IMR-90 (cell line): ENCODE results near the gene ATP5PB. TPM values are rescaled to one million over a fixed set of nuclear protein-coding genes. Genes with fewer than 3 reads are reported as not detected.

Source experiments
- ATAC-seq: fragments of 200-7000 bp; cut with Tn5 transposase; 2 replicates; pipeline ENCODE4 v1.9.1; 2020; ENCODE audit warnings: low read depth, mild to moderate bottlenecking, moderate library complexity
- BruUV-seq: library from RNA; stranded (reverse); fragments of 400-500 nt; replicated peaks from 2 replicates; lab custom pipeline; 2021; lab: Mats Ljungman, UMichigan
- CTCF ChIA-PET: fragments of 300-600 bp; formaldehyde crosslinking; extraction: SDS; loops from one replicate; lab custom pipeline; 2021; ENCODE audit warnings: antibody characterized with exemption; lab: Yijun Ruan, JAX
- POLR2A ChIA-PET: fragments of 300-600 bp; sonication (Branson Sonifier 250); formaldehyde crosslinking; loops from one replicate; lab custom pipeline; 2022; ENCODE audit warnings: antibody characterized with exemption; ENCODE audit not compliant: unreplicated experiment; lab: Charles Lee
- DNase-seq: peaks from one replicate; pipeline ENCODE4 v3.0.0; 2013
- H2AFZ ChIP-seq: replicated peaks from 2 replicates; pipeline ENCODE3; 2013; ENCODE audit warnings: low read length, mild to moderate bottlenecking; ENCODE audit not compliant: poor library complexity
- H2AK5ac ChIP-seq: 2 replicates; pipeline ENCODE4 v1.6.1; 2013; ENCODE audit warnings: low read depth, low read length, inconsistent platforms
- H2AK9ac ChIP-seq: replicated peaks from 2 replicates; pipeline ENCODE3; 2013; ENCODE audit warnings: mild to moderate bottlenecking, low read depth, low read length, moderate library complexity; ENCODE audit not compliant: poor library complexity
- H2BK120ac ChIP-seq: 2 replicates; pipeline ENCODE4 v1.6.1; 2013; ENCODE audit warnings: low read depth, low read length, inconsistent platforms
- H2BK15ac ChIP-seq: 3 replicates; pipeline ENCODE4 v1.6.1; 2013; ENCODE audit warnings: low read depth, low read length, inconsistent platforms
- H2BK20ac ChIP-seq: 2 replicates; pipeline ENCODE4 v1.6.1; 2013; ENCODE audit warnings: low read depth, mild to moderate bottlenecking, inconsistent platforms, low read length, moderate library complexity
- H2BK5ac ChIP-seq: 2 replicates; pipeline ENCODE4 v1.6.1; 2013; ENCODE audit warnings: mild to moderate bottlenecking, low read depth, low read length, inconsistent platforms; ENCODE audit not compliant: poor library complexity, severe bottlenecking
- H3K14ac ChIP-seq: replicated peaks from 2 replicates; pipeline ENCODE4 v1.6.1; 2013; ENCODE audit warnings: low read depth, low read length, inconsistent platforms
- H3K18ac ChIP-seq: 2 replicates; pipeline ENCODE4 v1.6.1; 2013; ENCODE audit warnings: low read depth, low read length, control low read depth
- H3K23ac ChIP-seq: 2 replicates; pipeline ENCODE4 v1.6.1; 2013; ENCODE audit warnings: low read depth, low read length, inconsistent platforms
- H3K27ac ChIP-seq: 2 replicates; pipeline ENCODE4 v1.5.1; 2013; ENCODE audit warnings: mild to moderate bottlenecking, control low read depth, low read length; ENCODE audit not compliant: insufficient read depth
- H3K27me3 ChIP-seq: 2 replicates; pipeline ENCODE4 v1.6.1; 2013; ENCODE audit warnings: low read length; ENCODE audit not compliant: control insufficient read depth, insufficient read depth
- H3K36me3 ChIP-seq: 2 replicates; pipeline ENCODE4 v1.6.1; 2013; ENCODE audit warnings: low read length, mixed read lengths; ENCODE audit not compliant: control insufficient read depth, insufficient read depth
- H3K4ac ChIP-seq: 2 replicates; pipeline ENCODE4 v1.6.1; 2013; ENCODE audit warnings: low read depth, low read length, inconsistent platforms
- H3K4me1 ChIP-seq: 2 replicates; pipeline ENCODE4 v1.6.1; 2013; ENCODE audit warnings: low read length, mixed read lengths; ENCODE audit not compliant: control insufficient read depth, insufficient read depth
- H3K4me2 ChIP-seq: 2 replicates; pipeline ENCODE4 v1.6.1; 2013; ENCODE audit warnings: low read depth, mild to moderate bottlenecking, control low read depth, low read length, moderate library complexity
- H3K4me3 ChIP-seq: 2 replicates; pipeline ENCODE4 v1.5.1; 2013; ENCODE audit warnings: low read depth, mild to moderate bottlenecking, control low read depth, low read length, moderate library complexity; ENCODE audit not compliant: insufficient read depth
- H3K56ac ChIP-seq: 2 replicates; pipeline ENCODE4 v1.6.1; 2013; ENCODE audit warnings: low read length, inconsistent platforms; ENCODE audit not compliant: insufficient read depth; ENCODE audit errors: extremely low read depth
- H3K79me1 ChIP-seq, 2 experiments: 2 replicates each; pipeline ENCODE4 v1.6.1; 2013; ENCODE audit warnings: low read length in 2 of 2, inconsistent platforms in 1 of 2, low read depth in 1 of 2
- H3K9ac ChIP-seq: 2 replicates; pipeline ENCODE4 v1.6.1; 2013; ENCODE audit warnings: low read depth, low read length, control low read depth
- H3K9me1 ChIP-seq: 2 replicates; pipeline ENCODE4 v1.6.1; 2013; ENCODE audit warnings: low read length, inconsistent platforms; ENCODE audit not compliant: insufficient read depth
- H3K9me3 ChIP-seq: 2 replicates; pipeline ENCODE4 v1.6.1; 2013; ENCODE audit warnings: low read length; ENCODE audit not compliant: control insufficient read depth, insufficient read depth
- H4K20me1 ChIP-seq: 2 replicates; pipeline ENCODE4 v1.6.1; 2013; ENCODE audit warnings: low read length, inconsistent platforms; ENCODE audit not compliant: insufficient read depth
- H4K5ac ChIP-seq: 2 replicates; pipeline ENCODE4 v1.6.1; 2013; ENCODE audit warnings: mild to moderate bottlenecking, low read depth, low read length, control low read depth
- H4K8ac ChIP-seq, 2 experiments: 2 replicates each; pipeline ENCODE4 v1.6.1; 2013; ENCODE audit warnings: low read depth in 2 of 2, low read length in 2 of 2, control low read depth in 1 of 2, inconsistent platforms in 1 of 2
- H4K91ac ChIP-seq: 2 replicates; pipeline ENCODE4 v1.6.1; 2013; ENCODE audit warnings: low read depth, low read length, inconsistent platforms; ENCODE audit not compliant: insufficient read depth
- BHLHE40 ChIP-seq: fragments of 150-350 bp; IDR thresholded peaks from 2 replicates; pipeline ENCODE4 v1.6.1; 2016; ENCODE audit warnings: mild to moderate bottlenecking, low read depth, low read length
- MAFK ChIP-seq: IDR thresholded peaks from 2 replicates; pipeline ENCODE4 v1.6.1; 2012; ENCODE audit warnings: low read depth, low read length, improper control_type of control experiment
- MXI1 ChIP-seq: IDR thresholded peaks from 2 replicates; pipeline ENCODE4 v1.6.1; 2012; ENCODE audit warnings: low read depth, mild to moderate bottlenecking, low read length, moderate library complexity, borderline replicate concordance
- POLR2A ChIP-seq: IDR thresholded peaks from 2 replicates; pipeline ENCODE4 v1.6.1; 2012; ENCODE audit warnings: mild to moderate bottlenecking, low read depth, low read length
- RAD21 ChIP-seq: IDR thresholded peaks from 2 replicates; pipeline ENCODE4 v1.6.1; 2012; ENCODE audit warnings: low read length, improper control_type of control experiment
- RCOR1 ChIP-seq: IDR thresholded peaks from 2 replicates; pipeline ENCODE4 v1.6.1; 2012; ENCODE audit warnings: mild to moderate bottlenecking, low read length, improper control_type of control experiment; ENCODE audit not compliant: insufficient replicate concordance
- RFX5 ChIP-seq: IDR thresholded peaks from 2 replicates; pipeline ENCODE4 v1.8.0; 2012; ENCODE audit warnings: low read depth, mild to moderate bottlenecking, low read length, moderate library complexity
- SMC3 ChIP-seq: fragments of 150-350 bp; IDR thresholded peaks from 2 replicates; pipeline ENCODE4 v1.6.1; 2016; ENCODE audit warnings: low read depth, mild to moderate bottlenecking, antibody characterized with exemption, low read length, moderate library complexity
- WGBS, 2 experiments: methylation state at CpG; one replicate each; pipeline versions ENCODE4 v1.1.5 to v1.1.7; 2013; ENCODE audit warnings: missing lambda C conversion rate in 2 of 2; ENCODE audit not compliant: insufficient read length in 1 of 2; ENCODE audit errors: extremely low coverage in 2 of 2; 5-methylcytosine and 5-hydroxymethylcytosine counted together
- dilution Hi-C: fragments of 300-500 bp; cut with HindIII; formaldehyde crosslinking; loops from one replicate; pipeline ENCODE4 v1.14.3; 2018; ENCODE audit warnings: low sequenced_read_pairs; ENCODE audit not compliant: unreplicated experiment
- in situ Hi-C: fragments of 300-500 bp; cut with MboI; formaldehyde crosslinking; loops from 3 replicates; pipeline ENCODE4 v1.14.3; 2019; ENCODE audit warnings: low sequenced_read_pairs, inconsistent platforms, mixed read lengths
- intact Hi-C: fragments of 100-400 bp; cut with micrococcal nuclease; formaldehyde crosslinking; loops from 2 replicates; pipeline ENCODE4 v1.10.0; 2022
- polyA plus RNA-seq, 3 experiments: library from polyadenylated mRNA; depleted of rRNA; stranded (reverse); fragments of >200 nt; gene quantifications; 2 replicates each; pipeline ENCODE4 v1.2.3, GENCODE V29; 2012; ENCODE audit warnings: low replicate concordance in 1 of 3
- total RNA-seq: library from RNA; depleted of rRNA; stranded (reverse); fragments of >200 nt; gene quantifications from 2 replicates; pipeline ENCODE4 v1.2.3, GENCODE V29; 2012
- TF ChIP-seq, protein P1 (sequence below): conservative IDR thresholded peaks from 2 replicates; pipeline ENCODE4 v1.5.1; 2012; ENCODE audit warnings: mild to moderate bottlenecking, low read depth, low read length, improper control_type of control experiment
- TF ChIP-seq, protein P2 (sequence below): fragments of 150-350 bp; IDR thresholded peaks from 2 replicates; pipeline ENCODE4 v1.6.1; 2016; ENCODE audit warnings: low read depth, mild to moderate bottlenecking, low read length, moderate library complexity, borderline replicate concordance
- TF ChIP-seq, protein P3 (sequence below): fragments of 150-350 bp; IDR thresholded peaks from 2 replicates; pipeline ENCODE4 v1.6.1; 2017; ENCODE audit warnings: mild to moderate bottlenecking, antibody characterized with exemption, low read length, low read depth

ATP5PB gene
- total and polyA plus RNA-seq, 2 of the 4 experiments (the other 2 are of a cell fraction) = 234 to 301 TPM

DNA sequence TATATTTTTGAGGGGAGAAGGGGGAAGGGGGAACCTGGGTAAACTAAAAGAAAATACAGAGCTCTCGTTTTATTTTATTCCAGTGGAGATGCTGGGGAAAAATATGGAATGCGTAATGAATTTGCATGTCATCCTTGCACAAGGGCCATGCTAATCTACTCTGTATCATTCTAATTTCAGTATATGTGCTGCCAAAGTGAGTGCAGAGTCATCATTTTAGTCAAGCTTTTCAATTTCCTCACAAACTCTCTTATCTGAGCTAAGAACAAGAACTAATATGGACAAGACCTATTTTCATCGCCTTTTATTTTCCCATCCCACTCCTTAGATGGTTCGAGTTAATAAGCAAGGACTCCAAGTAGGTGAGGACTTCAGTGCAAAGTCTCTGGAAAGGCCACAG, 41.0 kb downstream of the ATP5PB start:
- H3K9me3 ChIP-seq = no peaks in the 10 kb centered on the region
- no peak overlapping the region for H2BK20ac ChIP-seq
- H2BK15ac ChIP-seq = no peak overlapping the region
- H4K20me1 ChIP-seq = no peaks in the 10 kb centered on the region
- no peak overlapping the region for H3K14ac ChIP-seq
- no peak overlapping the region for H2AFZ ChIP-seq
- in situ Hi-C loops = loop anchor here (25.0 kb wide), 1 partner anchor 872 kb away; no protein-coding TSS in a partner anchor
- ChIA-PET CTCF (interaction anchor here (0.5 to 1.3 kb wide), 2 partner anchors 25 to 396 kb away, joined by 3 read pairs; no protein-coding TSS in a partner anchor), POLR2A (no interaction called here)
- H3K27ac ChIP-seq = no peak overlapping the region
- DNase-seq (no peak), ATAC-seq (no peak)
- no peaks in the 10 kb centered on the region for H3K36me3 ChIP-seq
- no peak overlapping the region for H2AK5ac ChIP-seq
- H3K56ac ChIP-seq = no peak overlapping the region
- H3K18ac ChIP-seq = no peak overlapping the region
- intact Hi-C loops = no loop called here
- no peak overlapping the region for H4K8ac ChIP-seq
- BruUV-seq = no TSS peak
- 40% methylated on average over 1 of the region's 4 CpGs; no CpG with 5 or more reads in 1 of the 2 experiments for WGBS, 2 experiments
- H3K23ac ChIP-seq = no peak overlapping the region
- no peak overlapping the region for H4K5ac ChIP-seq
- no peak overlapping the region for H4K91ac ChIP-seq
- no peaks in the 10 kb centered on the region for H3K79me1 ChIP-seq
- H3K27me3 ChIP-seq = peaks cover 12% of the 10 kb centered on the region
- no peak overlapping the region for H3K9ac ChIP-seq
- H3K4me2 ChIP-seq = no peak overlapping the region
- no peak overlapping the region for H2BK5ac ChIP-seq
- H2BK120ac ChIP-seq = no peak overlapping the region
- H3K4me1 ChIP-seq = no peaks in the 10 kb centered on the region
- no peak overlapping the region for H3K4ac ChIP-seq
- H3K4me3 ChIP-seq = no peak overlapping the region
- no peaks in the 10 kb centered on the region for H3K9me1 ChIP-seq
- H2AK9ac ChIP-seq = no peak overlapping the region
- TF ChIP-seq RFX5 (no peak), RCOR1 (no peak), SMC3 (no peak), MXI1 (no peak), BHLHE40 (no peak), MAFK (no peak), POLR2A (no peak), RAD21 (no peak)
- TF ChIP-seq, protein P1, sequence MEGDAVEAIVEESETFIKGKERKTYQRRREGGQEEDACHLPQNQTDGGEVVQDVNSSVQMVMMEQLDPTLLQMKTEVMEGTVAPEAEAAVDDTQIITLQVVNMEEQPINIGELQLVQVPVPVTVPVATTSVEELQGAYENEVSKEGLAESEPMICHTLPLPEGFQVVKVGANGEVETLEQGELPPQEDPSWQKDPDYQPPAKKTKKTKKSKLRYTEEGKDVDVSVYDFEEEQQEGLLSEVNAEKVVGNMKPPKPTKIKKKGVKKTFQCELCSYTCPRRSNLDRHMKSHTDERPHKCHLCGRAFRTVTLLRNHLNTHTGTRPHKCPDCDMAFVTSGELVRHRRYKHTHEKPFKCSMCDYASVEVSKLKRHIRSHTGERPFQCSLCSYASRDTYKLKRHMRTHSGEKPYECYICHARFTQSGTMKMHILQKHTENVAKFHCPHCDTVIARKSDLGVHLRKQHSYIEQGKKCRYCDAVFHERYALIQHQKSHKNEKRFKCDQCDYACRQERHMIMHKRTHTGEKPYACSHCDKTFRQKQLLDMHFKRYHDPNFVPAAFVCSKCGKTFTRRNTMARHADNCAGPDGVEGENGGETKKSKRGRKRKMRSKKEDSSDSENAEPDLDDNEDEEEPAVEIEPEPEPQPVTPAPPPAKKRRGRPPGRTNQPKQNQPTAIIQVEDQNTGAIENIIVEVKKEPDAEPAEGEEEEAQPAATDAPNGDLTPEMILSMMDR = no peak
- TF ChIP-seq, protein P2, sequence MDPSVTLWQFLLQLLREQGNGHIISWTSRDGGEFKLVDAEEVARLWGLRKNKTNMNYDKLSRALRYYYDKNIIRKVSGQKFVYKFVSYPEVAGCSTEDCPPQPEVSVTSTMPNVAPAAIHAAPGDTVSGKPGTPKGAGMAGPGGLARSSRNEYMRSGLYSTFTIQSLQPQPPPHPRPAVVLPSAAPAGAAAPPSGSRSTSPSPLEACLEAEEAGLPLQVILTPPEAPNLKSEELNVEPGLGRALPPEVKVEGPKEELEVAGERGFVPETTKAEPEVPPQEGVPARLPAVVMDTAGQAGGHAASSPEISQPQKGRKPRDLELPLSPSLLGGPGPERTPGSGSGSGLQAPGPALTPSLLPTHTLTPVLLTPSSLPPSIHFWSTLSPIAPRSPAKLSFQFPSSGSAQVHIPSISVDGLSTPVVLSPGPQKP = no peak
- TF ChIP-seq, protein P3, sequence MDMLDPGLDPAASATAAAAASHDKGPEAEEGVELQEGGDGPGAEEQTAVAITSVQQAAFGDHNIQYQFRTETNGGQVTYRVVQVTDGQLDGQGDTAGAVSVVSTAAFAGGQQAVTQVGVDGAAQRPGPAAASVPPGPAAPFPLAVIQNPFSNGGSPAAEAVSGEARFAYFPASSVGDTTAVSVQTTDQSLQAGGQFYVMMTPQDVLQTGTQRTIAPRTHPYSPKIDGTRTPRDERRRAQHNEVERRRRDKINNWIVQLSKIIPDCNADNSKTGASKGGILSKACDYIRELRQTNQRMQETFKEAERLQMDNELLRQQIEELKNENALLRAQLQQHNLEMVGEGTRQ = no peak
- dilution Hi-C loops = no loop called here
